Measurements from ENCODE around the gene LIMK1. TPM values are rescaled to one million over a fixed set of nuclear protein-coding genes. Genes with fewer than 3 reads are reported as not detected.
"Not testable (repeated sequence)": the region's sequence is repeated elsewhere in the genome, so short reads cannot be mapped to it uniquely, and the experiment has no call there.

LIMK1 gene
- total and polyA plus RNA-seq, 4 donors, result 0.63 to 4.1 (median 3.4) TPM

DNA sequence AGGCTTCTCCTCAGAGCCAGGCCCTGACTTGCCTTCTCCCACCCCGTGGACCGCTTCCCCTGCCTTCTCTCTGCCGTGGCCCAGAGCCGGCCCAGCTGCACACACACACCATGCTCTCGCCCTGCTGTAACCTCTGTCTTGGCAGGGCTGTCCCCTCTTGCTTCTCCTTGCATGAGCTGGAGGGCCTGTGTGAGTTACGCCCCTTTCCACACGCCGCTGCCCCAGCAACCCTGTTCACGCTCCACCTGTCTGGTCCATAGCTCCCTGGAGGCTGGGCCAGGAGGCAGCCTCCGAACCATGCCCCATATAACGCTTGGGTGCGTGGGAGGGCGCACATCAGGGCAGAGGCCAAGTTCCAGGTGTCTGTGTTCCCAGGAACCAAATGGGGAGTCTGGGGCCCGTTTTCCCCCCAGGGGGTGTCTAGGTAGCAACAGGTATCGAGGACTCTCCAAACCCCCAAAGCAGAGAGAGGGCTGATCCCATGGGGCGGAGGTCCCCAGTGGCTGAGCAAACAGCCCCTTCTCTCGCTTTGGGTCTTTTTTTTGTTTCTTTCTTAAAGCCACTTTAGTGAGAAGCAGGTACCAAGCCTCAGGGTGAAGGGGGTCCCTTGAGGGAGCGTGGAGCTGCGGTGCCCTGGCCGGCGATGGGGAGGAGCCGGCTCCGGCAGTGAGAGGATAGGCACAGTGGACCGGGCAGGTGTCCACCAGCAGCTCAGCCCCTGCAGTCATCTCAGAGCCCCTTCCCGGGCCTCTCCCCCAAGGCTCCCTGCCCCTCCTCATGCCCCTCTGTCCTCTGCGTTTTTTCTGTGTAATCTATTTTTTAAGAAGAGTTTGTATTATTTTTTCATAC, 38.0 kb downstream of the LIMK1 start:
- H3K27me3 ChIP-seq (ENCODE audit: control insufficient read depth in 4 of 4, insufficient read depth in 4 of 4, low read length in 3 of 4), result no peaks in the 10 kb centered on the region
- WGBS, result 94% methylated on average over 26 of the region's 26 CpGs
- H3K36me3 ChIP-seq (ENCODE audit: control insufficient read depth in 4 of 4, insufficient read depth in 3 of 4, low read depth in 1 of 4, low read length in 3 of 4), result no peaks in the 10 kb centered on the region
- H3K27ac ChIP-seq (ENCODE audit: low read depth in 1 of 2, low read length in 2 of 2), result no peak overlapping the region
- DNase-seq (ENCODE audit: low spot score), result no peak
- H3K4me1 ChIP-seq (ENCODE audit: control insufficient read depth in 4 of 4, insufficient read depth in 4 of 4, low read length in 3 of 4), result no peaks in the 10 kb centered on the region
- no peaks in the 10 kb centered on the region for H3K9me3 ChIP-seq (ENCODE audit: control insufficient read depth in 4 of 4, low read length in 3 of 4)
- no peak overlapping the region for H3K4me3 ChIP-seq (ENCODE audit: low read depth in 1 of 3, low read length in 3 of 3)
- no peak overlapping the region for H3K9ac ChIP-seq (ENCODE audit: low read depth in 1 of 2, low read length in 2 of 2)
- TF ChIP-seq, protein P1, sequence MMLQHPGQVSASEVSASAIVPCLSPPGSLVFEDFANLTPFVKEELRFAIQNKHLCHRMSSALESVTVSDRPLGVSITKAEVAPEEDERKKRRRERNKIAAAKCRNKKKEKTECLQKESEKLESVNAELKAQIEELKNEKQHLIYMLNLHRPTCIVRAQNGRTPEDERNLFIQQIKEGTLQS (IDR thresholded peaks at IDR 0.05), result no peak
- TF ChIP-seq EGR1 (IDR thresholded peaks at IDR 0.05; ENCODE audit: low read depth in 2 of 2), result no peak
- TF ChIP-seq, protein P2, sequence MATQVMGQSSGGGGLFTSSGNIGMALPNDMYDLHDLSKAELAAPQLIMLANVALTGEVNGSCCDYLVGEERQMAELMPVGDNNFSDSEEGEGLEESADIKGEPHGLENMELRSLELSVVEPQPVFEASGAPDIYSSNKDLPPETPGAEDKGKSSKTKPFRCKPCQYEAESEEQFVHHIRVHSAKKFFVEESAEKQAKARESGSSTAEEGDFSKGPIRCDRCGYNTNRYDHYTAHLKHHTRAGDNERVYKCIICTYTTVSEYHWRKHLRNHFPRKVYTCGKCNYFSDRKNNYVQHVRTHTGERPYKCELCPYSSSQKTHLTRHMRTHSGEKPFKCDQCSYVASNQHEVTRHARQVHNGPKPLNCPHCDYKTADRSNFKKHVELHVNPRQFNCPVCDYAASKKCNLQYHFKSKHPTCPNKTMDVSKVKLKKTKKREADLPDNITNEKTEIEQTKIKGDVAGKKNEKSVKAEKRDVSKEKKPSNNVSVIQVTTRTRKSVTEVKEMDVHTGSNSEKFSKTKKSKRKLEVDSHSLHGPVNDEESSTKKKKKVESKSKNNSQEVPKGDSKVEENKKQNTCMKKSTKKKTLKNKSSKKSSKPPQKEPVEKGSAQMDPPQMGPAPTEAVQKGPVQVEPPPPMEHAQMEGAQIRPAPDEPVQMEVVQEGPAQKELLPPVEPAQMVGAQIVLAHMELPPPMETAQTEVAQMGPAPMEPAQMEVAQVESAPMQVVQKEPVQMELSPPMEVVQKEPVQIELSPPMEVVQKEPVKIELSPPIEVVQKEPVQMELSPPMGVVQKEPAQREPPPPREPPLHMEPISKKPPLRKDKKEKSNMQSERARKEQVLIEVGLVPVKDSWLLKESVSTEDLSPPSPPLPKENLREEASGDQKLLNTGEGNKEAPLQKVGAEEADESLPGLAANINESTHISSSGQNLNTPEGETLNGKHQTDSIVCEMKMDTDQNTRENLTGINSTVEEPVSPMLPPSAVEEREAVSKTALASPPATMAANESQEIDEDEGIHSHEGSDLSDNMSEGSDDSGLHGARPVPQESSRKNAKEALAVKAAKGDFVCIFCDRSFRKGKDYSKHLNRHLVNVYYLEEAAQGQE (IDR thresholded peaks at IDR 0.05), result no peak
- no peak for TF ChIP-seq SP1 (IDR thresholded peaks at IDR 0.05)
- no peak for TF ChIP-seq CTCF (IDR thresholded peaks at IDR 0.05; ENCODE audit: low read depth, low read length, missing input control)
- no peak for TF ChIP-seq HNF4A (conservative IDR thresholded peaks at IDR 0.05)

DNA sequence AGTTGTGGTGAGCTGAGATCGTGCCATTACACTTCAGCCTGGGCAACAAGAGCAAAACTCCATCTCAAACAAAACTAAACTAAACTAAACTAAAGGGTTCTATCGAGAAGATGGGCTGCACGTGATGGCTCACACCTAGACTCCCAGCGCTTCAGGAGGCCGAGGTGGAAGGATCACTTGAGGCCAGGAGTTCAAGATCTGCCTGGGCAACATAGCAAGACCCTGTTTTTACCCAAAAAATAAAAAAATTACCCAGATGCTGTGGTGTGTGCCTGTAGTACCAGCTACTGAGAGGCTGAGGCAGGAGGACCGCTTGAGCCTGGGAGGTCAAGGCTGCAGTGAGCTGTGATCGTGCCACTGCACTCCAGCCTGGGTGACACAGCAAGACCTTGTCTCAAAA, 40.3 kb downstream of the LIMK1 start:
- DNase-seq (ENCODE audit: low spot score); H3K27ac ChIP-seq (ENCODE audit: low read depth in 1 of 2, low read length in 2 of 2); H3K27me3 ChIP-seq (ENCODE audit: control insufficient read depth in 4 of 4, insufficient read depth in 4 of 4, low read length in 3 of 4); H3K4me3 ChIP-seq (ENCODE audit: low read depth in 1 of 3, low read length in 3 of 3); H3K4me1 ChIP-seq (ENCODE audit: control insufficient read depth in 4 of 4, insufficient read depth in 4 of 4, low read length in 3 of 4); H3K9me3 ChIP-seq (ENCODE audit: control insufficient read depth in 4 of 4, low read length in 3 of 4); H3K36me3 ChIP-seq (ENCODE audit: control insufficient read depth in 4 of 4, insufficient read depth in 3 of 4, low read depth in 1 of 4, low read length in 3 of 4); H3K9ac ChIP-seq (ENCODE audit: low read depth in 1 of 2, low read length in 2 of 2): not testable (repeated sequence)
- WGBS, result 96% methylated on average over 7 of the region's 7 CpGs

DNA sequence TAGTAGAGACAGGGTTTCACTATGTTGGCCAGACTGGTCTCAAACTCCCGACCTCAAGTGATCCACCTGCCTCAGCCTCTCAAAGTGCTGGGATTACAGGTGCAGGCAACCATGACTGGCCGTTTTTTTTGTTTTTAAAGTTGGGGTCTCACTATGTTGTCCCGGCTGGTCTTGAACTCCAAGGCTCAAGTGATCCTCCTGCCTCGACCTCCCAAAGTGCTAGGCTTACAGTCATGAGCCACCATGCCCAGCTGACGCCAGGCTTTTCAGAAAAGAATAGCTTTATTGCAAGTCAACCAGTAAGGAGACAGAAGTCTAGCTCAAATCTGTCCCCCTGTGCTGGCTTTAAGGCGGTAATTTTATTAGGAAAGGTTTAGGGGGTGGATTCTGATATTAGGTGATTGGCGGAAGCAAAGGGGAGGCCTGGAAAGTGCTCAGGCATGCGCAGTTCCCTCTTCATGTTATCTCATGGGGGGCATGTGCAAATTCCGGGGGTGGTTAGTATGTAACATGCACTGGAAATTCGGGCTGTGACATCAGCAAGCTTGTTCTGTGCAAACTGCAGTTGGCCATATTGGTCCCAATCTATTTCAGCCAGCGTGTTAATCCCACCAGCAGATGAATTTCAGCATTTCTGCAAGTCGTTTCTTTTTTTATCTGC, 42.7 kb downstream of the LIMK1 start:
- no peak for DNase-seq (ENCODE audit: low spot score)
- no peak overlapping the region for H3K4me3 ChIP-seq (ENCODE audit: low read depth in 1 of 3, low read length in 3 of 3)
- no peaks in the 10 kb centered on the region for H3K9me3 ChIP-seq (ENCODE audit: control insufficient read depth in 4 of 4, low read length in 3 of 4)
- no peak overlapping the region for H3K9ac ChIP-seq (ENCODE audit: low read depth in 1 of 2, low read length in 2 of 2)
- 80% methylated on average over 12 of the region's 12 CpGs for WGBS
- no peaks in the 10 kb centered on the region for H3K36me3 ChIP-seq (ENCODE audit: control insufficient read depth in 4 of 4, insufficient read depth in 3 of 4, low read depth in 1 of 4, low read length in 3 of 4)
- H3K27ac ChIP-seq (ENCODE audit: low read depth in 1 of 2, low read length in 2 of 2), result no peak overlapping the region
- no peaks in the 10 kb centered on the region for H3K4me1 ChIP-seq (ENCODE audit: control insufficient read depth in 4 of 4, insufficient read depth in 4 of 4, low read length in 3 of 4)
- H3K27me3 ChIP-seq (ENCODE audit: control insufficient read depth in 4 of 4, insufficient read depth in 4 of 4, low read length in 3 of 4), result no peaks in the 10 kb centered on the region
- no peak for TF ChIP-seq ZBTB33 (IDR thresholded peaks at IDR 0.05)
- no peak for TF ChIP-seq RXRA (IDR thresholded peaks at IDR 0.05)
- no peak for TF ChIP-seq FOXA2 (IDR thresholded peaks at IDR 0.05)
- TF ChIP-seq SP1 (IDR thresholded peaks at IDR 0.05), result no peak
- TF ChIP-seq HNF4G (IDR thresholded peaks at IDR 0.05), result no peak
- TF ChIP-seq JUND (IDR thresholded peaks at IDR 0.05), result no peak
- no peak for TF ChIP-seq EGR1 (IDR thresholded peaks at IDR 0.05; ENCODE audit: low read depth in 2 of 2)
- no peak for TF ChIP-seq RAD21 (IDR thresholded peaks at IDR 0.05)
- TF ChIP-seq MAX (IDR thresholded peaks at IDR 0.05), result no peak
- TF ChIP-seq YY1 (IDR thresholded peaks at IDR 0.05), result no peak
- TF ChIP-seq, protein P1 (IDR thresholded peaks at IDR 0.05), result no peak
- TF ChIP-seq FOXA1 (IDR thresholded peaks at IDR 0.05), result no peak
- TF ChIP-seq GABPA (IDR thresholded peaks at IDR 0.05 in 1 of 2, conservative IDR thresholded peaks at IDR 0.05 in 1 of 2), result no peak

All from liver (tissue), 9 donors.